Progenitor cell of endocrine pancreas (in vitro differentiated cells): ENCODE results near the gene EHBP1L1. TPM values are rescaled to one million over a fixed set of nuclear protein-coding genes. Genes with fewer than 3 reads are reported as not detected.

Experiments
- DNase-seq: peaks from one replicate; pipeline ENCODE4 v3.0.0; 2021; ENCODE audit warnings: low spot score; ENCODE audit not compliant: unreplicated experiment
- H3K27ac Mint-ChIP-seq: 2 replicates; pipeline ENCODE4 v1.8.0; 2021; ENCODE audit warnings: mild to moderate bottlenecking, moderate library complexity, mixed read lengths
- H3K27me3 Mint-ChIP-seq: 2 replicates; pipeline ENCODE4 v1.8.0; 2021; ENCODE audit warnings: mixed read lengths
- H3K36me3 Mint-ChIP-seq: 2 replicates; pipeline ENCODE4 v1.8.0; 2022; ENCODE audit warnings: mixed read lengths; ENCODE audit not compliant: insufficient read depth
- H3K4me1 Mint-ChIP-seq: 2 replicates; pipeline ENCODE4 v1.8.0; 2021; ENCODE audit warnings: low read depth, mixed read lengths
- H3K4me3 Mint-ChIP-seq: 2 replicates; pipeline ENCODE4 v1.8.0; 2021; ENCODE audit warnings: low read depth, mild to moderate bottlenecking, moderate library complexity, mixed read lengths
- H3K9me3 Mint-ChIP-seq: 2 replicates; pipeline ENCODE4 v1.8.0; 2021; ENCODE audit warnings: low read depth, mixed read lengths
- CTCF ChIP-seq: fragments of 200-600 bp; sonication (generic); IDR thresholded peaks from one replicate; pipeline ENCODE4 v1.5.0; 2021; ENCODE audit warnings: antibody characterized with exemption, mild to moderate bottlenecking; ENCODE audit not compliant: unreplicated experiment
- total RNA-seq: library from RNA; stranded (reverse); gene quantifications from 2 replicates; pipeline ENCODE4 v1.2.1, GENCODE V29; 2021

Gene EHBP1L1
- total RNA-seq, 1 donor from 2014 or later: 13.0 TPM

GRCh38 chr11:65547446-65548125 is 28.3 kb upstream of the EHBP1L1 start:
- no peak for DNase-seq
- Mint-ChIP-seq H3K27me3 (peaks cover 58% of the 10 kb centered on the region), H3K9me3 (no peaks in the 10 kb centered on the region), H3K27ac (no peak overlapping the region), H3K4me1 (peaks cover 22% of the 10 kb centered on the region), H3K4me3 (no peak overlapping the region), H3K36me3 (peaks cover 17% of the 10 kb centered on the region)
- TF ChIP-seq CTCF: peak; percentile 14

- Mint-ChIP-seq H3K4me3 (peak overlapping the region; percentile 37), H3K9me3 (no peaks in the 10 kb centered on the region), H3K27me3 (peaks cover 55% of the 10 kb centered on the region), H3K36me3 (peaks cover 14% of the 10 kb centered on the region), H3K27ac (no peak overlapping the region), H3K4me1 (peaks cover 24% of the 10 kb centered on the region)
- no peak for TF ChIP-seq CTCF
- DNase-seq: no peak
Measured at GRCh38 chr11:65548395-65548794, 27.5 kb upstream of the EHBP1L1 start.

GRCh38 chr11:65549096-65549495 is 26.8 kb upstream of the EHBP1L1 start:
- H3K36me3 Mint-ChIP-seq: peaks cover 12% of the 10 kb centered on the region
- TF ChIP-seq CTCF: no peak

GRCh38 chr11:65551572-65552387 is 24.1 kb upstream of the EHBP1L1 start:
- H3K27me3 Mint-ChIP-seq: peaks cover 50% of the 10 kb centered on the region
- peak overlapping the region; percentile 18 for H3K27ac Mint-ChIP-seq
- no peak overlapping the region for H3K4me3 Mint-ChIP-seq
- peaks cover 15% of the 10 kb centered on the region for H3K4me1 Mint-ChIP-seq
- TF ChIP-seq CTCF: peak; percentile 52
- H3K9me3 Mint-ChIP-seq: no peaks in the 10 kb centered on the region
- H3K36me3 Mint-ChIP-seq: peaks cover 2% of the 10 kb centered on the region
- DNase-seq: peak; percentile 55

More at GRCh38 chr11:65549096-65549495, 26.8 kb upstream of the EHBP1L1 start:
- no peak overlapping the region for H3K27ac Mint-ChIP-seq
- DNase-seq: no peak
- peaks cover 51% of the 10 kb centered on the region for H3K27me3 Mint-ChIP-seq
- H3K4me3 Mint-ChIP-seq: no peak overlapping the region
- H3K9me3 Mint-ChIP-seq: no peaks in the 10 kb centered on the region
- H3K4me1 Mint-ChIP-seq: peaks cover 24% of the 10 kb centered on the region

- no peak for TF ChIP-seq CTCF
- H3K36me3 Mint-ChIP-seq: peaks cover 2% of the 10 kb centered on the region
- H3K4me1 Mint-ChIP-seq: peaks cover 21% of the 10 kb centered on the region
- no peak for DNase-seq
- no peaks in the 10 kb centered on the region for H3K9me3 Mint-ChIP-seq
- H3K27me3 Mint-ChIP-seq: peaks cover 49% of the 10 kb centered on the region
- H3K27ac Mint-ChIP-seq: peak overlapping the region; percentile 50
- no peak overlapping the region for H3K4me3 Mint-ChIP-seq
Measured at GRCh38 chr11:65552388-65552951, 23.4 kb upstream of the EHBP1L1 start.
